ENCODE results near the gene TNC.

TNC gene

DNA sequence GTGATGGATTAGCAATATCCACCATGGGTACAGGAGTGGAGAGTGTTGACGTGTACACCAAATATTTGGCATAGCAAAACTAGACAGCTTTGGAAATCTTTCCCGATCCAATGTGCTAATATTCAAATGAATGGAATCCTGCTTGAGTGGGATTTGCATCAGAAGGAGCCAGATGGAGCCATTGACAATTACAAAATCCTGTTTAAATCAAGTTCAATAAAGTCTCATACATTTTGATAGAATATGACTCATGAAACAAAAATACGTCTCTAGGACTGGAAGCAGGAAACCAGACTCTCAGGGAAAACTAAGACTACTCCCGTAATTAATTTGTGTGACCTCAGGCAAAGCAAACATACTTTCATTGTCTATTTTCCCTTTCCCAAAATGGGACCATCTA is 13.0 kb downstream of the TNC start:
- H3K36me3 ChIP-seq (ENCODE audit: insufficient read depth, insufficient read length, low read length) = peaks cover 30% of the 10 kb centered on the region
- H3K9me3 ChIP-seq (ENCODE audit: insufficient read depth, low read length) = peaks cover 6% of the 10 kb centered on the region; the same call in 1 of the 2 replicates
- H3K4me1 ChIP-seq (ENCODE audit: insufficient read depth, insufficient read length) = no peaks in the 10 kb centered on the region
- DNase-seq (ENCODE audit: low read depth, low spot score) = no peak
- TF ChIP-seq ZNF274 (IDR thresholded peaks at IDR 0.05; ENCODE audit: low read depth, low read length) = no peak
- TF ChIP-seq SUZ12 (IDR thresholded peaks at IDR 0.05; ENCODE audit: extremely low read depth, insufficient read depth, insufficient read length) = no peak
- no peak for TF ChIP-seq YY1 (IDR thresholded peaks at IDR 0.05; ENCODE audit: insufficient read depth, insufficient read length)
- no peak overlapping the region for H3K9ac ChIP-seq (ENCODE audit: insufficient read length, low read depth)
- H3K4me3 ChIP-seq (ENCODE audit: insufficient read length, low read depth) = no peak overlapping the region
- no peaks in the 10 kb centered on the region for H3K27me3 ChIP-seq (ENCODE audit: insufficient read depth, insufficient read length)

GRCh38 chr9:115103746-115104477 is 14.0 kb downstream of the TNC start:
- Histone ChIP-seq H3K9ac (ENCODE audit: insufficient read length, low read depth) (no peak overlapping the region), H3K36me3 (ENCODE audit: insufficient read depth, insufficient read length, low read length) (peaks cover 25% of the 10 kb centered on the region), H3K4me3 (ENCODE audit: insufficient read length, low read depth) (no peak overlapping the region), H3K27me3 (ENCODE audit: insufficient read depth, insufficient read length) (no peaks in the 10 kb centered on the region), H3K4me1 (ENCODE audit: insufficient read depth, insufficient read length) (no peaks in the 10 kb centered on the region), H3K9me3 (ENCODE audit: insufficient read depth, low read length) (peaks cover 6% of the 10 kb centered on the region; the same call in 1 of the 2 replicates)
- DNase-seq (ENCODE audit: low read depth, low spot score) = no peak
- TF ChIP-seq YY1 (IDR thresholded peaks at IDR 0.05; ENCODE audit: insufficient read depth, insufficient read length) (no peak), SUZ12 (IDR thresholded peaks at IDR 0.05; ENCODE audit: extremely low read depth, insufficient read depth, insufficient read length) (no peak), ZNF274 (IDR thresholded peaks at IDR 0.05; ENCODE audit: low read depth, low read length) (no peak)

- no peak overlapping the region for H3K4me3 ChIP-seq (ENCODE audit: insufficient read length, low read depth)
- H3K9ac ChIP-seq (ENCODE audit: insufficient read length, low read depth) = no peak overlapping the region
- TF ChIP-seq YY1 (IDR thresholded peaks at IDR 0.05; ENCODE audit: insufficient read depth, insufficient read length) (no peak), SUZ12 (IDR thresholded peaks at IDR 0.05; ENCODE audit: extremely low read depth, insufficient read depth, insufficient read length) (no peak)
- peaks cover 17% of the 10 kb centered on the region for H3K36me3 ChIP-seq (ENCODE audit: insufficient read depth, insufficient read length, low read length)
- peaks cover 6% of the 10 kb centered on the region; the same call in 1 of the 2 replicates for H3K9me3 ChIP-seq (ENCODE audit: insufficient read depth, low read length)
- H3K4me1 ChIP-seq (ENCODE audit: insufficient read depth, insufficient read length) = no peaks in the 10 kb centered on the region
- H3K27me3 ChIP-seq (ENCODE audit: insufficient read depth, insufficient read length) = no peaks in the 10 kb centered on the region
- no peak for DNase-seq (ENCODE audit: low read depth, low spot score)
These were observed 18.1 kb downstream of the TNC start for GRCh38 chr9:115099901-115100300.

GRCh38 chr9:115098226-115098965 is 19.6 kb downstream of the TNC start:
- Histone ChIP-seq H3K4me3 (ENCODE audit: insufficient read length, low read depth) (no peak overlapping the region), H3K4me1 (ENCODE audit: insufficient read depth, insufficient read length) (no peaks in the 10 kb centered on the region), H3K27me3 (ENCODE audit: insufficient read depth, insufficient read length) (no peaks in the 10 kb centered on the region), H3K36me3 (ENCODE audit: insufficient read depth, insufficient read length, low read length) (peaks cover 8% of the 10 kb centered on the region), H3K9ac (ENCODE audit: insufficient read length, low read depth) (no peak overlapping the region), H3K9me3 (ENCODE audit: insufficient read depth, low read length) (peaks cover 2% of the 10 kb centered on the region; the same call in 1 of the 2 replicates)
- DNase-seq (ENCODE audit: low read depth, low spot score) = no peak
- no peak for TF ChIP-seq ZNF274 (IDR thresholded peaks at IDR 0.05; ENCODE audit: low read depth, low read length)
- no peak for TF ChIP-seq YY1 (IDR thresholded peaks at IDR 0.05; ENCODE audit: insufficient read depth, insufficient read length)
- no peak for TF ChIP-seq SUZ12 (IDR thresholded peaks at IDR 0.05; ENCODE audit: extremely low read depth, insufficient read depth, insufficient read length)

DNA sequence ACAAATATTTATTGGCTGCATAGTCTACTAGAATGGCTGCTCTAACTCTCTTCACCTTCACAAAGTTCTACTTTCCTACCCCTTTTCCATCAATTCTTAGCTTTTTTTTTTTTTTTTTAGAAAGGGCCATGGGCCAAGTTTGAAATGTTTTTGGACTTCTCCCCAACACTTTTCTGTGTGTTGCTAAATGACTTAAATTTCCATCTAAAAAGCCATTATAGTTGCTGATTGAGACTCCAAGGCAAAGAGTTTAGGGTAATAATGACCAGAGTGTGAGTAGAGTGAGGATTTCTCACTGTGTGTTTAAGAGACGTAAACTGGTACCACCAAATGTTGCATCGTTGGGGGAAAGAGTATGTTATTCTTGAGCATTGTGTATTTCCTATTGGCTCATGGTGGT is 24.4 kb downstream of the TNC start:
- no peaks in the 10 kb centered on the region for H3K4me1 ChIP-seq (ENCODE audit: insufficient read depth, insufficient read length)
- peaks cover 39% of the 10 kb centered on the region for H3K36me3 ChIP-seq (ENCODE audit: insufficient read depth, insufficient read length, low read length)
- no peaks in the 10 kb centered on the region for H3K9me3 ChIP-seq (ENCODE audit: insufficient read depth, low read length)
- no peak overlapping the region for H3K9ac ChIP-seq (ENCODE audit: insufficient read length, low read depth)
- H3K27me3 ChIP-seq (ENCODE audit: insufficient read depth, insufficient read length) = no peaks in the 10 kb centered on the region
- TF ChIP-seq SUZ12 (IDR thresholded peaks at IDR 0.05; ENCODE audit: extremely low read depth, insufficient read depth, insufficient read length) (no peak), YY1 (IDR thresholded peaks at IDR 0.05; ENCODE audit: insufficient read depth, insufficient read length) (no peak), ZNF274 (IDR thresholded peaks at IDR 0.05; ENCODE audit: low read depth, low read length) (no peak)
- DNase-seq (ENCODE audit: low read depth, low spot score) = no peak
- no peak overlapping the region for H3K4me3 ChIP-seq (ENCODE audit: insufficient read length, low read depth)

- no peaks in the 10 kb centered on the region for H3K4me1 ChIP-seq (ENCODE audit: insufficient read depth, insufficient read length)
- no peaks in the 10 kb centered on the region for H3K27me3 ChIP-seq (ENCODE audit: insufficient read depth, insufficient read length)
- peaks cover 54% of the 10 kb centered on the region for H3K36me3 ChIP-seq (ENCODE audit: insufficient read depth, insufficient read length, low read length)
- H3K9me3 ChIP-seq (ENCODE audit: insufficient read depth, low read length) = no peaks in the 10 kb centered on the region
- no peak for TF ChIP-seq ZNF274 (IDR thresholded peaks at IDR 0.05; ENCODE audit: low read depth, low read length)
- TF ChIP-seq SUZ12 (IDR thresholded peaks at IDR 0.05; ENCODE audit: extremely low read depth, insufficient read depth, insufficient read length) = no peak
- no peak for TF ChIP-seq YY1 (IDR thresholded peaks at IDR 0.05; ENCODE audit: insufficient read depth, insufficient read length)
- DNase-seq (ENCODE audit: low read depth, low spot score) = no peak
- no peak overlapping the region for H3K9ac ChIP-seq (ENCODE audit: insufficient read length, low read depth)
- no peak overlapping the region for H3K4me3 ChIP-seq (ENCODE audit: insufficient read length, low read depth)
These were observed 27.5 kb downstream of the TNC start for GRCh38 chr9:115090486-115090885.

- no peak overlapping the region for H3K9ac ChIP-seq (ENCODE audit: insufficient read length, low read depth)
- no peak overlapping the region for H3K4me3 ChIP-seq (ENCODE audit: insufficient read length, low read depth)
- peaks cover 70% of the 10 kb centered on the region for H3K36me3 ChIP-seq (ENCODE audit: insufficient read depth, insufficient read length, low read length)
- no peaks in the 10 kb centered on the region for H3K9me3 ChIP-seq (ENCODE audit: insufficient read depth, low read length)
- H3K27me3 ChIP-seq (ENCODE audit: insufficient read depth, insufficient read length) = no peaks in the 10 kb centered on the region
- DNase-seq (ENCODE audit: low read depth, low spot score) = no peak
- no peaks in the 10 kb centered on the region for H3K4me1 ChIP-seq (ENCODE audit: insufficient read depth, insufficient read length)
- TF ChIP-seq SUZ12 (IDR thresholded peaks at IDR 0.05; ENCODE audit: extremely low read depth, insufficient read depth, insufficient read length) (no peak), YY1 (IDR thresholded peaks at IDR 0.05; ENCODE audit: insufficient read depth, insufficient read length) (no peak), ZNF274 (IDR thresholded peaks at IDR 0.05; ENCODE audit: low read depth, low read length) (no peak)
These were observed 29.1 kb downstream of the TNC start for GRCh38 chr9:115088860-115089259.
